AG04449 (cell line): Measurements from ENCODE around the gene GPC5.

Experiments used
- CTCF ChIA-PET: fragments of 350-600 bp; formaldehyde crosslinking; extraction: SDS; loops from one replicate; lab custom pipeline; 2021; ENCODE audit warnings: antibody characterized with exemption; lab: Yijun Ruan, JAX
- POLR2A ChIA-PET: fragments of 400-600, 350-600 bp; formaldehyde crosslinking; extraction: SDS; loops from one replicate; lab custom pipeline; 2020; ENCODE audit warnings: antibody characterized with exemption, inconsistent platforms; lab: Yijun Ruan, JAX
- DNase-seq: peaks from one replicate; pipeline ENCODE4 v3.0.0-alpha.2; 2010; ENCODE audit warnings: low read depth, low spot score
- H3K4me3 ChIP-seq: 2 replicates; pipeline ENCODE4 v1.5.1; 2011; ENCODE audit warnings: low read depth, mild to moderate bottlenecking, control low read depth, low read length
- TF ChIP-seq, protein P1 (sequence below): IDR thresholded peaks from one replicate; pipeline ENCODE4 v1.5.1; 2011; ENCODE audit warnings: mild to moderate bottlenecking, moderate library complexity, low read length, control low read depth, inconsistent platforms; ENCODE audit not compliant: insufficient read depth; ENCODE audit errors: missing control alignments

The GPC5 gene

DNA sequence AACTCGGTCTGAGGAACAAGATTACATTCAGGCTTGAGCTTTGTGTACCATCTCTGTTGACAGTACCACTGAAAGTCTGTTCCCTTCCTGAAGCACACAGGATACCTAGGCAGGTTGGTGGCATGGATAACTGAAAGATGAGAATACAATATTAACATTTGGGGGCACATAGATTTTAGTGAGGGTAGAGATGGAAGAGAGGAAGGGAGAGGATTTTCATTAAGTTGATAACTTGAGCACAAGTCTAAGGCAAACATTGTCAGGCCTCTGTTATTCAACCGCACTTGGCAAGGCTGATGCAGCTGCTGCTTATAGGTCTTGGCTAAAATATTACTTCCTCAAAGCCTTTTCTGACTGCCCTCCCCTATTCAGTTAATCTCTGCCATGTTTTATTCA lies 40.0 kb upstream of the GPC5 start:
- H3K4me3 ChIP-seq, result no peak overlapping the region
- DNase-seq, result no peak
- POLR2A ChIA-PET, result no interaction called here
- CTCF ChIA-PET, result interaction anchor here (1.1 kb wide), 1 partner anchor 9 kb away, joined by 4 read pairs; no protein-coding TSS in a partner anchor
- TF ChIP-seq, protein P1, sequence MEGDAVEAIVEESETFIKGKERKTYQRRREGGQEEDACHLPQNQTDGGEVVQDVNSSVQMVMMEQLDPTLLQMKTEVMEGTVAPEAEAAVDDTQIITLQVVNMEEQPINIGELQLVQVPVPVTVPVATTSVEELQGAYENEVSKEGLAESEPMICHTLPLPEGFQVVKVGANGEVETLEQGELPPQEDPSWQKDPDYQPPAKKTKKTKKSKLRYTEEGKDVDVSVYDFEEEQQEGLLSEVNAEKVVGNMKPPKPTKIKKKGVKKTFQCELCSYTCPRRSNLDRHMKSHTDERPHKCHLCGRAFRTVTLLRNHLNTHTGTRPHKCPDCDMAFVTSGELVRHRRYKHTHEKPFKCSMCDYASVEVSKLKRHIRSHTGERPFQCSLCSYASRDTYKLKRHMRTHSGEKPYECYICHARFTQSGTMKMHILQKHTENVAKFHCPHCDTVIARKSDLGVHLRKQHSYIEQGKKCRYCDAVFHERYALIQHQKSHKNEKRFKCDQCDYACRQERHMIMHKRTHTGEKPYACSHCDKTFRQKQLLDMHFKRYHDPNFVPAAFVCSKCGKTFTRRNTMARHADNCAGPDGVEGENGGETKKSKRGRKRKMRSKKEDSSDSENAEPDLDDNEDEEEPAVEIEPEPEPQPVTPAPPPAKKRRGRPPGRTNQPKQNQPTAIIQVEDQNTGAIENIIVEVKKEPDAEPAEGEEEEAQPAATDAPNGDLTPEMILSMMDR, result no peak

DNA sequence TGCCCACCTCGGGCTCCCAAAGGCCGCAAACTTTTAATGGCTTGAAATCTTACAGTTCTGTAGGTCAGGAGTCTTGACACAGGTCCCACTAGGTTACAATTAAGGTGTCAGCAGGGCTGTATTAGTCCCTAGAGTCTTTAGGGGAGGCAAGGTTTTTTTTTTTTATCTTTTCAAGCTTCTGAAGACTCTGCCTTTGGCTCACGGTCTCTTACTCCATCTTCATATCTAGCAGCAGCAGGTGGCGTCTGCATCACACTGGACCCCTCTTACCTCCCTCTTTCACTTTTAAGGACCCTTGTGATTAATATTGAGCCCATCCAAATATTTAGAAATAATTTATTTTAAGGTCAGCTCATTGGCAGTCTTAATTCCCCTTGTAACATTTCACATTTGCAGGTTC lies 39.3 kb upstream of the GPC5 start:
- H3K4me3 ChIP-seq, result no peak overlapping the region
- ChIA-PET CTCF (interaction anchor here (1.4 kb wide), 1 partner anchor 10 kb away, joined by 5 read pairs; no protein-coding TSS in a partner anchor), POLR2A (no interaction called here)
- no peak for DNase-seq
- TF ChIP-seq, protein P1, result no peak

DNA sequence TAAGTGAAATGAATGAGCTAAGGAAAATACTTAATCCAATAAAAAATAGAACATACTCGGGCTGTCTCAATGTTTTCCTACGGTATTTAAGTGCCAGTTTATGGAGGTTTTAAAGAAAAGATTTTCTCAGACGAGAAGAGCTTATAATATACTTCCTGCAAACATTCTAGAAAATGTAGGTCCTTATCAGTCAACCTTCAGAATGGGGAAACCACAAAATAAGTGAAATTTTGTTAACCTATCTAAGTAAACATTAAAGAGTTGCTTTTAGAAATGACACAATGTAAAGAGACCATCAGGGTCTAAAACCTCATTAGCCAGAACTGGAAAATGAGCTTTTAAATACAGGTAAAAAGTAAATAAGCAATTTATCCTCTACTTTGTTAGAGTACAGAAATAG lies 38.8 kb upstream of the GPC5 start:
- TF ChIP-seq, protein P1, result no peak
- ChIA-PET CTCF (interaction anchor here (1.4 kb wide), 1 partner anchor 10 kb away, joined by 5 read pairs; no protein-coding TSS in a partner anchor), POLR2A (no interaction called here)
- no peak for DNase-seq
- H3K4me3 ChIP-seq, result no peak overlapping the region

DNA sequence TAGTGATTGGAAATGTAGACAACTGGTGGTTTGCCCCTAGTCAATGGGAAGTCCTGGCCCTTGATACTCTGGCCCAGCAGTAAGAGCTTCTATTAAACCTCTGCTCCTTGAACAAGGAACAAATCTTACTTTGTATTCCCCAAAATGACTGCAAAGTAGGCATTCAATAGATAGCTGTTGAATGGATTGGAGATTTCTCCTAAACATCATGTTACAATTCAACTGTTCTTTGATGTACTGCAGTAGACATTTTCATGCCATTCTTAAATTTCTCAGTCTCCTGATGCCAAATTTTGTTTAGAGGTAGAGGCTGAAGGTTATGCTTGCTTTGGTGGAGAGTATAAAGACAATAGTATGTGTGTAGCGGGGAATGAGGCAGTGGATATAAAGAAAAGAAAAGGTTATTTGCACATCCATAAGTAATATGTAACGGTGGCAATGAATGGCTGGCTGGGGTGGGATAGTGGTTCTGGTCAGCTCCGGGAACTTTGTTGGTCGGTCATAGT lies 38.1 kb upstream of the GPC5 start:
- ChIA-PET POLR2A (no interaction called here), CTCF (no interaction called here)
- no peak for DNase-seq
- H3K4me3 ChIP-seq, result no peak overlapping the region
- TF ChIP-seq, protein P1, result no peak

DNA sequence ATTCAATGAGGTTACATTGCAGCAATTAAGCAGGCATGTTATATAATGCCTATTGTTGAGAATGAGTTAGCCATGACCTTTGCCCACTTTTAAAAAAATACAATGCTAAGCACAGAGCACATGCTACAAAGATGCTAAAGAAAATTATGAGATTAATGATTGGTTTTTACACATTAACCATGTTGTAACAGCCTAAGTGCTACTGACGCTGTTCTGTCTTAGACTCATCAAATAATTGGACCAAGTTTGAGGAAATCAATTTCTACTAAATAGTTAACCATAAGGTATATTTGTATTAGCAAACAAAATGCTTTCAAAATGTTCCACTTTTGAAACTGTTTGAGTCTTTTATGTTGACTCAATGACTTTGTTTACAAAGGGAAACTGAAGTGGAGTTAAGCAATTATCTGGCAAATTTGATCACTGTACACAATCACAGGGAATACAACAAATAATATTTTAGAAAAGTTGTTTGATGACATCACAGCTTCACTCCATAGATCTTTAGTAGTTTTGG lies 36.6 kb upstream of the GPC5 start:
- TF ChIP-seq, protein P1, result no peak
- CTCF ChIA-PET, result no interaction called here
- no peak for DNase-seq
- no peak overlapping the region for H3K4me3 ChIP-seq
- POLR2A ChIA-PET, result no interaction called here

DNA sequence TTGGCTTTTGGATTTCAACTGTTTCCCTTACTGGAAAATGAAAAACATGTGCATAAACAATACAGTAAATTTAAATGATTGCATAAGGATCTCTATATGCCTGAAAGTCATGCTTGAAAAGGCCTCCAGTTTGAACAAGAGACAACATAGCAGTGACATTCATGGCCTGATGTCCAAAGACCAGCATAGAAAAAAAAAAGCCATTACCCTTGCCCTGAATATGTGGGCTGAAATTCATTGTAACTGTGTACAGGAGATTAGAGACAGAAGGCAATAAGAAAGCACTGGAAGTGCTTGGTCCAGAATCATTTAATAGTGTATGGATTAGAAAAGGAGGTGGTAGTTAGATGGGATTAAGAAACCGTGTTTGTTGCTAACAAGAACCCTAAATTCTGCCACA lies 35.5 kb upstream of the GPC5 start:
- CTCF ChIA-PET, result no interaction called here
- no peak for DNase-seq
- no peak overlapping the region for H3K4me3 ChIP-seq
- TF ChIP-seq, protein P1, result no peak
- POLR2A ChIA-PET, result no interaction called here
